ENCODE results near the gene DPH7. TPM values are rescaled to one million over a fixed set of nuclear protein-coding genes. Genes with fewer than 3 reads are reported as not detected.
A peak's percentile ranks its signal among the peaks of the same experiment; 100 is the strongest.

DPH7 gene
- total RNA-seq, 1 donor from 2014 or later: 34.4 TPM

DNA sequence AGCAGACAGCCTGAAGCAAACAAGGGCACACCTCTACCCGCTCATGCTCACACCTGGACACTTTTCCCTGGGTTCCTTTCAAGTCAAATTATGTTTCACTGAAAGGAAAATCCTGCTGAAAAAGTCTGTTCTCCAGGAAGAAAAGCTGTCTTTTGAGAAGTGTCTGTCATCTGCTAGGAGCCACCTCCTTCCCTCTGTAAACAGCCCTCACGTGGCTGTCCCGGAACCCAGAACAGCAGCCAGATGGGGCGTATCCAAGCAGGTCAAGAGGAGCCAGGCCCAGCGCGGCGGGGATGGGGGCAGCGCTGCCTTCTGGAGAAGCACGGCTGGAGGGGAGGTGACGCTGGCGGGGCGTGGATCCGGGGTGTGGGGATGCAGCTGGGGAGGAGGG, 28.5 kb downstream of the DPH7 start, which contains the start of gene PNPLA7:
PNPLA7 (minus strand) TSS at position 172 of the 391 bp plus-strand sequence. CDS start 205 bp downstream, outside the sequence.
- peak within 1 kb of the TSS; percentile 87 for H3K4me3 Mint-ChIP-seq (ENCODE audit: unreplicated experiment)
- peaks cover 7% of the 10 kb centered on the region for H3K4me1 ChIP-seq (ENCODE audit: insufficient read depth, low read length)
- TF ChIP-seq, protein P1, sequence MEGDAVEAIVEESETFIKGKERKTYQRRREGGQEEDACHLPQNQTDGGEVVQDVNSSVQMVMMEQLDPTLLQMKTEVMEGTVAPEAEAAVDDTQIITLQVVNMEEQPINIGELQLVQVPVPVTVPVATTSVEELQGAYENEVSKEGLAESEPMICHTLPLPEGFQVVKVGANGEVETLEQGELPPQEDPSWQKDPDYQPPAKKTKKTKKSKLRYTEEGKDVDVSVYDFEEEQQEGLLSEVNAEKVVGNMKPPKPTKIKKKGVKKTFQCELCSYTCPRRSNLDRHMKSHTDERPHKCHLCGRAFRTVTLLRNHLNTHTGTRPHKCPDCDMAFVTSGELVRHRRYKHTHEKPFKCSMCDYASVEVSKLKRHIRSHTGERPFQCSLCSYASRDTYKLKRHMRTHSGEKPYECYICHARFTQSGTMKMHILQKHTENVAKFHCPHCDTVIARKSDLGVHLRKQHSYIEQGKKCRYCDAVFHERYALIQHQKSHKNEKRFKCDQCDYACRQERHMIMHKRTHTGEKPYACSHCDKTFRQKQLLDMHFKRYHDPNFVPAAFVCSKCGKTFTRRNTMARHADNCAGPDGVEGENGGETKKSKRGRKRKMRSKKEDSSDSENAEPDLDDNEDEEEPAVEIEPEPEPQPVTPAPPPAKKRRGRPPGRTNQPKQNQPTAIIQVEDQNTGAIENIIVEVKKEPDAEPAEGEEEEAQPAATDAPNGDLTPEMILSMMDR (IDR thresholded peaks at IDR 0.05; ENCODE audit: insufficient read depth, low read depth, low read length): no peak
- no peak for TF ChIP-seq EZH2 (IDR thresholded peaks at IDR 0.05; ENCODE audit: insufficient read depth, low read length)
- H3K36me3 Mint-ChIP-seq (ENCODE audit: low read depth, unreplicated experiment): peaks cover 14% of the 10 kb centered on the region
- no peaks in the 10 kb centered on the region for H3K9me3 Mint-ChIP-seq (ENCODE audit: unreplicated experiment)
- H2AFZ ChIP-seq (ENCODE audit: low read depth, low read length): peak within 1 kb of the TSS; percentile 81
- no peaks in the 10 kb centered on the region for H3K9me3 ChIP-seq (ENCODE audit: insufficient read depth, low read depth, low read length)
- peaks cover 14% of the 10 kb centered on the region for H3K79me2 ChIP-seq (ENCODE audit: insufficient read depth, low read length)
- H4K20me1 ChIP-seq (ENCODE audit: insufficient read depth, low read length): peaks cover 16% of the 10 kb centered on the region
- no peaks in the 10 kb centered on the region for H3K27me3 Mint-ChIP-seq (ENCODE audit: low read depth, unreplicated experiment)
- H3K4me2 ChIP-seq (ENCODE audit: low read length): peak within 1 kb of the TSS; percentile 92
- FAIRE-seq: no peak
- peak within 1 kb of the TSS; percentile 64 for H3K4me3 ChIP-seq (ENCODE audit: insufficient read depth, low read depth, low read length)
- H3K27ac Mint-ChIP-seq (ENCODE audit: unreplicated experiment): peak within 1 kb of the TSS; percentile 91
- H3K9ac ChIP-seq (ENCODE audit: low read length): peak within 1 kb of the TSS; percentile 78
- peaks cover 4% of the 10 kb centered on the region for H3K36me3 ChIP-seq (ENCODE audit: insufficient read depth, low read length)
- H3K4me1 Mint-ChIP-seq (ENCODE audit: low read depth, unreplicated experiment): peaks cover 3% of the 10 kb centered on the region
- peak within 1 kb of the TSS; percentile 47 for H3K27ac ChIP-seq (ENCODE audit: low read depth, low read length)
- DNase-seq (ENCODE audit: low read depth): peak; percentile 35
- no peaks in the 10 kb centered on the region for H3K27me3 ChIP-seq (ENCODE audit: insufficient read depth, low read length)

DNA sequence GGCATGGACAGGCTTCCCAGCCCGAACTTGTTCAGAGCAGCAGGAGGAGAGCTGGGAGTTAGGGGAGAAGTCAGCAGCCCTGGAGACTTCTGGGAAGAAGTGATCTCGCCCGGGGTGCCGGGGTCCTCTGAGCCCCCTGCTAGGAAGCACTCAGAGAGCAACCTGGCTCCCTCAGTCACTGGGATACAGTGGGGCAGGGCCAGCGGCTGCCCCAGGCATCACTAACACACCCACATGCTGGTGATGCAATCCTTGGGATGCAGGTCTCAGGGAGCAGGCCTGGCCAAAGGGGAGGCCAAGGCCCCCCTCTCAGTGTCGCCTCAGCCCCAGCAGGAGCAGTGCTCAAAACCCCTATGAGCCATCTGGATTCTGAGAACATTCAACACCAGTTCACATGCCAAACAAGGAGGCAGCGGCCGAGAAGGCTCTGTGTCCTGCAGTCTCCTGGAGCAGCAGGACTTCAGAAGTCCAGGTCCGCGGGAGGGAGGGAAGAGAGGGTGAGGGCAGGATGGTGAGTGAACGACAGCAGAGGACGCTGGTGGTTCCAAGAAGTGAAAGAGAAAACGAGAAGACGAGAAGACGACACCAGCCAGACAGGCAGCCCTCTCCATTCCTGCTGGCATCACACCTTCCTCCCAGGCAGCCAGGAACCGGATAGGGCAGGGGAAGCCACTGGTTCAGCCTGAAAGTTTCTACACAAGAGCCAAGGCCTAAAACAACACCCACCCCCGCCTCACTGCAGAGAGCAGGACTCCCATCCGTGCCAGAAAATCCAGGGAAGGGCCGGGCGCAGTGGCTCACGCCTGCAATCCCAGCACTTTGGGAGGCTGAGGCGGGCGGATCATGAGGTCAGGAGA, 30.8 kb downstream of the DPH7 start:
- Histone ChIP-seq H3K79me2 (ENCODE audit: insufficient read depth, low read length) (peaks cover 9% of the 10 kb centered on the region), H4K20me1 (ENCODE audit: insufficient read depth, low read length) (peaks cover 8% of the 10 kb centered on the region), H3K36me3 (ENCODE audit: insufficient read depth, low read length) (no peaks in the 10 kb centered on the region), H3K27me3 (ENCODE audit: insufficient read depth, low read length) (no peaks in the 10 kb centered on the region), H3K4me3 (ENCODE audit: insufficient read depth, low read depth, low read length) (no peak overlapping the region), H3K27ac (ENCODE audit: low read depth, low read length) (no peak overlapping the region), H3K4me1 (ENCODE audit: insufficient read depth, low read length) (peaks cover 12% of the 10 kb centered on the region), H3K4me2 (ENCODE audit: low read length) (no peak overlapping the region), H3K9ac (ENCODE audit: low read length) (no peak overlapping the region), H2AFZ (ENCODE audit: low read depth, low read length) (no peak overlapping the region), H3K9me3 (ENCODE audit: insufficient read depth, low read depth, low read length) (no peaks in the 10 kb centered on the region)
- TF ChIP-seq, protein P1 (IDR thresholded peaks at IDR 0.05; ENCODE audit: insufficient read depth, low read depth, low read length): no peak
- no peak for TF ChIP-seq EZH2 (IDR thresholded peaks at IDR 0.05; ENCODE audit: insufficient read depth, low read length)
- FAIRE-seq (no peak), DNase-seq (ENCODE audit: low read depth) (no peak)
- H3K27ac Mint-ChIP-seq (ENCODE audit: unreplicated experiment): no peak overlapping the region
- no peaks in the 10 kb centered on the region for H3K9me3 Mint-ChIP-seq (ENCODE audit: unreplicated experiment)
- no peak overlapping the region for H3K4me3 Mint-ChIP-seq (ENCODE audit: unreplicated experiment)
- H3K27me3 Mint-ChIP-seq (ENCODE audit: low read depth, unreplicated experiment): no peaks in the 10 kb centered on the region
- H3K4me1 Mint-ChIP-seq (ENCODE audit: low read depth, unreplicated experiment): peaks cover 10% of the 10 kb centered on the region
- H3K36me3 Mint-ChIP-seq (ENCODE audit: low read depth, unreplicated experiment): peaks cover 8% of the 10 kb centered on the region

DNA sequence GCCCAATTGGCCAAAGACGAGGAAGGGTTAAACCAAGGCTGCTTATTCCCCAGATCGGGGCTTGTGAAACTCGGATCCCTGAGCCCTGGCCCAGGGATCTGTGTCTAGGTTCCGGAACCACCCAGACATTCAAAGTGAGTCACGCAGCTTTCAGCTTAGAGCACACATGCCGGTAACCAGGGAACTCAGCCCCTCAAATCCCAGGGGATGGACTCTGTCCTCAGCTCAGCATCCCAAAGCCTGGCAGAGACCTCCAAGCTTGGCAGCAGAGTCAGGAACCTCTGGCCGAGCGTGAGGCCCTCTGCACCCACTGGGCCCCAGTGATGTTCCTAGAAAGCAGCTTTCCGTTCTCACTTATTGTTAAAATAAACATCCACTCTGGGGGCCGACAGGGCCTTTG, 33.6 kb downstream of the DPH7 start:
- no peaks in the 10 kb centered on the region for H3K36me3 ChIP-seq (ENCODE audit: insufficient read depth, low read length)
- DNase-seq (ENCODE audit: low read depth): no peak
- H3K27ac ChIP-seq (ENCODE audit: low read depth, low read length): no peak overlapping the region
- peaks cover 4% of the 10 kb centered on the region for H3K4me1 ChIP-seq (ENCODE audit: insufficient read depth, low read length)
- no peaks in the 10 kb centered on the region for H3K9me3 ChIP-seq (ENCODE audit: insufficient read depth, low read depth, low read length)
- Mint-ChIP-seq H3K4me3 (ENCODE audit: unreplicated experiment) (no peak overlapping the region), H3K27ac (ENCODE audit: unreplicated experiment) (no peak overlapping the region), H3K9me3 (ENCODE audit: unreplicated experiment) (no peaks in the 10 kb centered on the region), H3K36me3 (ENCODE audit: low read depth, unreplicated experiment) (peaks cover 10% of the 10 kb centered on the region), H3K4me1 (ENCODE audit: low read depth, unreplicated experiment) (peaks cover 7% of the 10 kb centered on the region), H3K27me3 (ENCODE audit: low read depth, unreplicated experiment) (no peaks in the 10 kb centered on the region)
- H4K20me1 ChIP-seq (ENCODE audit: insufficient read depth, low read length): no peaks in the 10 kb centered on the region
- H3K4me3 ChIP-seq (ENCODE audit: insufficient read depth, low read depth, low read length): no peak overlapping the region
- H3K27me3 ChIP-seq (ENCODE audit: insufficient read depth, low read length): no peaks in the 10 kb centered on the region
- H3K9ac ChIP-seq (ENCODE audit: low read length): no peak overlapping the region
- H3K4me2 ChIP-seq (ENCODE audit: low read length): peak overlapping the region; percentile 2
- H3K79me2 ChIP-seq (ENCODE audit: insufficient read depth, low read length): no peaks in the 10 kb centered on the region
- no peak overlapping the region for H2AFZ ChIP-seq (ENCODE audit: low read depth, low read length)
- FAIRE-seq: no peak
- TF ChIP-seq EZH2 (IDR thresholded peaks at IDR 0.05; ENCODE audit: insufficient read depth, low read length): no peak
- TF ChIP-seq, protein P1 (IDR thresholded peaks at IDR 0.05; ENCODE audit: insufficient read depth, low read depth, low read length): no peak
